GM13976 (cell line): Measurements from ENCODE around the gene MIF4GD.

Experiments
- DNase-seq: peaks from one replicate; pipeline ENCODE4 v3.0.0; 2012; ENCODE audit warnings: low spot score
- CTCF ChIP-seq: IDR thresholded peaks from 2 replicates; pipeline ENCODE4 v1.5.1; 2012; ENCODE audit warnings: borderline replicate concordance, mild to moderate bottlenecking; ENCODE audit not compliant: insufficient read depth; ENCODE audit errors: extremely low read depth, missing control alignments, control extremely low read depth
- in situ Hi-C: fragments of 300-500 bp; cut with MboI; formaldehyde crosslinking; loops from one replicate; pipeline ENCODE4 v1.12.0; 2022; ENCODE audit warnings: low sequenced_read_pairs, mixed read lengths, inconsistent platforms; ENCODE audit not compliant: unreplicated experiment

The MIF4GD gene

GRCh38 chr17:75245011-75245410, 26.0 kb downstream of the MIF4GD start:
- in situ Hi-C loops, result no loop called here
- no peak for DNase-seq
- no peak for TF ChIP-seq CTCF

- peak; percentile 78 for DNase-seq
- in situ Hi-C loops, result no loop called here
- no peak for TF ChIP-seq CTCF
Measured at GRCh38 chr17:75244133-75244866, 26.7 kb downstream of the MIF4GD start.

GRCh38 chr17:75242461-75243042, 28.5 kb downstream of the MIF4GD start:
- peak; percentile 82 for DNase-seq
- in situ Hi-C loops, result no loop called here
- no peak for TF ChIP-seq CTCF

- no peak for TF ChIP-seq CTCF
- in situ Hi-C loops, result no loop called here
- no peak for DNase-seq
Measured at GRCh38 chr17:75241996-75242460, 29.0 kb downstream of the MIF4GD start.

GRCh38 chr17:75241502-75241901, 29.5 kb downstream of the MIF4GD start:
- TF ChIP-seq CTCF, result no peak
- no peak for DNase-seq
- in situ Hi-C loops, result no loop called here

GRCh38 chr17:75241143-75241430, 29.9 kb downstream of the MIF4GD start:
- DNase-seq, result no peak
- in situ Hi-C loops, result no loop called here
- no peak for TF ChIP-seq CTCF
